AG10803 (cell line): Measurements from ENCODE around the gene FYCO1.

ENCODE experiments used
- DNase-seq: peaks from one replicate; pipeline ENCODE4 v3.0.0; 2010; ENCODE audit warnings: low read depth
- H3K4me3 ChIP-seq: 2 replicates; pipeline ENCODE4 v1.5.1; 2011; ENCODE audit warnings: mild to moderate bottlenecking, low read length, control low read depth
- TF ChIP-seq, protein P1 (sequence below): conservative IDR thresholded peaks from 2 replicates; pipeline ENCODE4 v1.5.1; 2011; ENCODE audit warnings: mild to moderate bottlenecking, low read length, control low read depth, inconsistent platforms

FYCO1 gene

DNA sequence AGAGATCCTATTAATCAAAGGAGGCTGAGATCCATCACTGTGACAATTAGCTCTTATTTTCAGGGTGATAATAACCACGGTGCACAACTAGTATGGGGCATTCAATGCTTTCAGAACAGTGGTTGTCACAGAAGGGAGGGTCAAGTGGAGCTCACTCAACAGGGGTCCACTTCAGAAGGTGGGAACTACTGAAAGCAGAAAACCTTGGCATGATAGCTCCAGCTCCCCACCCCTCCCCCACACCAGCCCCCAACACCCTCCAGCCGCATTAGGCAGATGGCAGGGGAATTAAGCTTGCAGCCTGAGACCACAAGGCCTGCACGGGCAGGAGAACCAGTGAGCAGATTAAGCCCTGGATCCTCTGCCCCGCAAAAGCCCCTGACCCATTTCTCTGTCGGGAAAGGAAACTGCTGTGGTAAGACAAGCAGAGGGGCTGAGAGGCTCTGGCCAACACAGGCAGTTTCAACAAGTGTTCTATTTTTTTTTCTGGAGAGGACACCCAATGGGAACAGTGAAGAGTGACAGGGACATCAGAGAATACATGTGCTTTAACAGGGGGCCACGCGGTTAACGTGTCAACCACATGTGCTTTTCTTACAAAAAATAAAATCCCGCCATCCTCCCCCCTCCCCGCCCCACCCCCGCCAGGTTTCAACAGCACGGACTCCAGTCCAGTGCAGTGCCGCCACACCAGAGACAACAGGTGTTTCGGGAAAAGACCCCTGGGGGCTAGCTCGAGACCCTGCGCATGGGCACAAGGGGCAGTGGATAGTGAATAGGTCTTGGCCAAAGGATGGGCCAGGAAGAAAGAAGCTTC is 997 bp downstream of the FYCO1 start:
- peak overlapping the region; percentile 91 for H3K4me3 ChIP-seq
- TF ChIP-seq, protein P1, sequence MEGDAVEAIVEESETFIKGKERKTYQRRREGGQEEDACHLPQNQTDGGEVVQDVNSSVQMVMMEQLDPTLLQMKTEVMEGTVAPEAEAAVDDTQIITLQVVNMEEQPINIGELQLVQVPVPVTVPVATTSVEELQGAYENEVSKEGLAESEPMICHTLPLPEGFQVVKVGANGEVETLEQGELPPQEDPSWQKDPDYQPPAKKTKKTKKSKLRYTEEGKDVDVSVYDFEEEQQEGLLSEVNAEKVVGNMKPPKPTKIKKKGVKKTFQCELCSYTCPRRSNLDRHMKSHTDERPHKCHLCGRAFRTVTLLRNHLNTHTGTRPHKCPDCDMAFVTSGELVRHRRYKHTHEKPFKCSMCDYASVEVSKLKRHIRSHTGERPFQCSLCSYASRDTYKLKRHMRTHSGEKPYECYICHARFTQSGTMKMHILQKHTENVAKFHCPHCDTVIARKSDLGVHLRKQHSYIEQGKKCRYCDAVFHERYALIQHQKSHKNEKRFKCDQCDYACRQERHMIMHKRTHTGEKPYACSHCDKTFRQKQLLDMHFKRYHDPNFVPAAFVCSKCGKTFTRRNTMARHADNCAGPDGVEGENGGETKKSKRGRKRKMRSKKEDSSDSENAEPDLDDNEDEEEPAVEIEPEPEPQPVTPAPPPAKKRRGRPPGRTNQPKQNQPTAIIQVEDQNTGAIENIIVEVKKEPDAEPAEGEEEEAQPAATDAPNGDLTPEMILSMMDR = no peak
- DNase-seq = no peak

DNA sequence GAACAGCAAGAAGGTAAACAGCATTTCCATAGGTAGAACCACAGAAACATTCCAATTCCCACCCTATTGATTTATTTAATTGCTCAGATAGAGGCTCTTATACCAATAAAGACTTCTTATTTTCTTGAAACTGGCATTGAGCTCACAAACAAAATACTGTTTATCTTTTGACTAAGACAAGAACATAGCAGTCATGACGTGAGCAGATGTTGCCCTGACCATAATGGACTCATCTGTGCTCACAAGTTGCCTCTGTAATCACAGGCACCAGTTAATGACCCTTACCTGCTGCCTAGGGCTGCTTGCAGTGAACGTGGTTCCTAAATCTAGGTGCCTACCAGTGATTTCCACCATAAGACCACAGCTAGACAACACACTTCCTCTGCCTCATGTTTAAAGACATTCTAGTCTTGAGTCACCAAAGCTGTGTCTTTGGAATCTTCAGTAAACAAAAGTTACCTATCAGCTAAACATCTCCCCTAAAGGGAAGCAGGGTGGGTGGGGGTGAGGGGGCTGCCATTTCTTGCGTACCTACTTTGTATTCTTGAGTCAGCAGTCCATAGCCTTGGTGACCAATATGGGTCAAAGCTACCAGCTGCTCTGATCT is 2.1 kb downstream of the FYCO1 start:
- H3K4me3 ChIP-seq = no peak overlapping the region
- no peak for DNase-seq
- TF ChIP-seq, protein P1 = no peak

DNA sequence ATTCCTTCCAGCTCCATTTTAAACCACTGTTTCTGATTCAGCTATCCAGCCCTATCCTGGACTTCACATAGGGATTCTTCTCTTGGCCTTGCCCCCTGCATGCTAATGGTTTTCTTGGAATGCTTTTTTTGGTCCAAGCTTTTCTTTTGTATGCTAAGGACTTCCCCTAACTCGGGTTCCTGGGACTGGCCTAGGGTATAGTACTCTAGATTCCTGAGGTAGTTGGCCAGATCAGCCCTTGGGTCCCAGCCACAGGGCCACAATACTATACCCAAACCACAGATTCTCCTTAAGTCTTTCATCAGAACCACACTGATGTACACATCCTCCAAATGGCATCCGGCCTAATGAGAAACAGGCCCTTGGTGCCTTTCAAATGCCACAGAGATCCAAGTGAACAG is 2.8 kb downstream of the FYCO1 start:
- H3K4me3 ChIP-seq = no peak overlapping the region
- peak; percentile 100 for DNase-seq
- TF ChIP-seq, protein P1 = no peak

DNA sequence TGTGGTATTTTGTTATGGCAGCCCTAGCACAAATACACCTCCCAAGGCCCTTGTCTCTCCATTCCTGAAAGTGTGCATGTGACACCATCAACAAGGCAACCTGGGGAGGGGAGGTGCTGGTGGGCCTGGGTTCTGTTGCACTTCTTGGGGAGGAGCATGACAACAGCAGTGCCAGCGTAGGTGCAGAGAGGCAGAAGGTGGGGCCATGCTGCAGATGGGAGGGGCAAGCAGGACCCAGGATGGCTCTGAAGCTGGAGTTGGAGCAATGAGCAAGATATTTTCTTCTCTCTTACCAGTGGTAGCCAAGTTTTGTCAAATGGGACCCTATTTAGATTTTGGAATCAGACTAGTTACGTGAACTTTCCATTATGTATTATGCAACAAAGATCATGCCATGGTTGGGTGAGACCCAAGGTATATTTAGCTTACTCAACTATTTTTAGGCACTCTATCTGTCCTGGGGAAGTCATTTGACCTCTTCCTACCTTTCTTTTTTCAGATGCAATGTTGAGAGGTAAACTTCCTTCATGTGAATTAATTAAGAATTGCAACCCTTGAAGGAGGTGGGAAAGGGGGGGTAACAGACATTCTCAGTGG is 3.4 kb downstream of the FYCO1 start:
- no peak for DNase-seq
- no peak overlapping the region for H3K4me3 ChIP-seq
- TF ChIP-seq, protein P1 = no peak

DNA sequence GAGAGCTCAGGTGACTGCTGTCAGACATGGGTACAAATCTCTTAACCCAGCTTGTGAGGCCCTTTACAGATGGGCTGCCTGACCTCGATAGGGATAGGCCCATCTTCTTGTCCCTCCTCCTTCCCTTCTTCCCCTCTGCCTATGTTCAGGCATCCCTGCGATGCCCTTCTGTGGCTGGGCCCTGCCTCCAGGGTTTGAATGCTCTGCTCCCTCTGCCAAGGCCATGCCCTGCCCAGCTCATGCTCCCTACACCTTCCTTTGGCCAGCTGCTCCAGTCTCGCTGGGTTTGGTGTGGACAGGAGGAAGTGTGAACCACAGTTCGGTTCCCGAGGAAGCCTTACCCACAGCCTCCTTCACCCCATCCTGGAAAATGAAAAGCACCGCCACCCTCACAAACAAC is 4.3 kb downstream of the FYCO1 start:
- DNase-seq = no peak
- H3K4me3 ChIP-seq = no peak overlapping the region
- TF ChIP-seq, protein P1 = no peak

DNA sequence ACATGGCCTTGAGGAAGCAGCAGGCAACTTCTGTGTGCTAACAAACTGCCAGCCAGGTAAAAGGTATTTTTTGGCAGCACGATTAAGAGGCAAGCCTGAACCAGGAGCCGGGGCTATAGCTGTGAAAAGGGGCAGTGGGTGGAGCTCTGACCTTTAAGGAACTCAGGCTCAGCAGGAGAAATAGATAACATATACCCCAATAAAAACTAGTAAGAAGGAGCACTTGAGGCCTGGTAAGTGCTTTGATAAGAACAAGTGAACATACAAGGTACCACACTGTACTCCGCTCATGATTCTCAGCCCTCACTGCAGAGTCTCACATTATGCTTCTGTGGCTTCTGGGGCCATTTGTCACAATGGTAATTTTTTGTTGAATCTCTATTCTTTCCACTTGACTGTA is 5.4 kb downstream of the FYCO1 start:
- TF ChIP-seq, protein P1 = no peak
- no peak overlapping the region for H3K4me3 ChIP-seq
- no peak for DNase-seq

DNA sequence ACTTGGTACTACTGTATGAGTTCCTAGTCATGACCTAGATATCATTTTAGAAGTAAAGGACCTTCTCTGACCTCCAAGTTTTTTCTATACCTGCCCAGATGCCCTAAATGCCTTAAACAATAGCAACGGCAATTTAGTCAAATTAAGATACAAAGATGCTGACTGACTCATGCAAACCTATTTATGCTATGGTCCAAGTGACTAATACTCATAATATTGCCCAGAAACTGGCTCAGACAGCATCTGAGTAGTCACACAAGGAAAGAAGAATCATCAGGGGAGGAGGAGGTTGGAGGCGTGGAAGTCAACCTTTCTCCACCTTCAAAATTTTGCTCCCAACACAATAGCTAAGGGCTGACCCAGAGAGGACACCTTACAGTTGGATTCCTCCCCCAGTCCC is 6.8 kb downstream of the FYCO1 start:
- TF ChIP-seq, protein P1 = no peak
- peak; percentile 78 for DNase-seq
- H3K4me3 ChIP-seq = no peak overlapping the region
